IMR-90 (cell line): ENCODE data around the gene KAZN. TPM values are rescaled to one million over a fixed set of nuclear protein-coding genes. Genes with fewer than 3 reads are reported as not detected.

Source experiments
- ATAC-seq: fragments of 200-7000 bp; cut with Tn5 transposase; 2 replicates; pipeline ENCODE4 v1.9.1; 2020; ENCODE audit warnings: low read depth, mild to moderate bottlenecking, moderate library complexity
- BruUV-seq: library from RNA; stranded (reverse); fragments of 400-500 nt; replicated peaks from 2 replicates; lab custom pipeline; 2021; lab: Mats Ljungman, UMichigan
- CTCF ChIA-PET: fragments of 300-600 bp; formaldehyde crosslinking; extraction: SDS; loops from one replicate; lab custom pipeline; 2021; ENCODE audit warnings: antibody characterized with exemption; lab: Yijun Ruan, JAX
- POLR2A ChIA-PET: fragments of 300-600 bp; sonication (Branson Sonifier 250); formaldehyde crosslinking; loops from one replicate; lab custom pipeline; 2022; ENCODE audit warnings: antibody characterized with exemption; ENCODE audit not compliant: unreplicated experiment; lab: Charles Lee
- DNase-seq: peaks from one replicate; pipeline ENCODE4 v3.0.0; 2013
- H2AFZ ChIP-seq: replicated peaks from 2 replicates; pipeline ENCODE3; 2013; ENCODE audit warnings: low read length, mild to moderate bottlenecking; ENCODE audit not compliant: poor library complexity
- H2AK5ac ChIP-seq: 2 replicates; pipeline ENCODE4 v1.6.1; 2013; ENCODE audit warnings: low read depth, low read length, inconsistent platforms
- H2AK9ac ChIP-seq: replicated peaks from 2 replicates; pipeline ENCODE3; 2013; ENCODE audit warnings: mild to moderate bottlenecking, low read depth, low read length, moderate library complexity; ENCODE audit not compliant: poor library complexity
- H2BK120ac ChIP-seq: 2 replicates; pipeline ENCODE4 v1.6.1; 2013; ENCODE audit warnings: low read depth, low read length, inconsistent platforms
- H2BK15ac ChIP-seq: 3 replicates; pipeline ENCODE4 v1.6.1; 2013; ENCODE audit warnings: low read depth, low read length, inconsistent platforms
- H2BK20ac ChIP-seq: 2 replicates; pipeline ENCODE4 v1.6.1; 2013; ENCODE audit warnings: low read depth, mild to moderate bottlenecking, inconsistent platforms, low read length, moderate library complexity
- H2BK5ac ChIP-seq: 2 replicates; pipeline ENCODE4 v1.6.1; 2013; ENCODE audit warnings: mild to moderate bottlenecking, low read depth, low read length, inconsistent platforms; ENCODE audit not compliant: poor library complexity, severe bottlenecking
- H3K14ac ChIP-seq: replicated peaks from 2 replicates; pipeline ENCODE4 v1.6.1; 2013; ENCODE audit warnings: low read depth, low read length, inconsistent platforms
- H3K18ac ChIP-seq: 2 replicates; pipeline ENCODE4 v1.6.1; 2013; ENCODE audit warnings: low read depth, low read length, control low read depth
- H3K23ac ChIP-seq: 2 replicates; pipeline ENCODE4 v1.6.1; 2013; ENCODE audit warnings: low read depth, low read length, inconsistent platforms
- H3K27ac ChIP-seq: 2 replicates; pipeline ENCODE4 v1.5.1; 2013; ENCODE audit warnings: mild to moderate bottlenecking, control low read depth, low read length; ENCODE audit not compliant: insufficient read depth
- H3K27me3 ChIP-seq: 2 replicates; pipeline ENCODE4 v1.6.1; 2013; ENCODE audit warnings: low read length; ENCODE audit not compliant: control insufficient read depth, insufficient read depth
- H3K36me3 ChIP-seq: 2 replicates; pipeline ENCODE4 v1.6.1; 2013; ENCODE audit warnings: low read length, mixed read lengths; ENCODE audit not compliant: control insufficient read depth, insufficient read depth
- H3K4ac ChIP-seq: 2 replicates; pipeline ENCODE4 v1.6.1; 2013; ENCODE audit warnings: low read depth, low read length, inconsistent platforms
- H3K4me1 ChIP-seq: 2 replicates; pipeline ENCODE4 v1.6.1; 2013; ENCODE audit warnings: low read length, mixed read lengths; ENCODE audit not compliant: control insufficient read depth, insufficient read depth
- H3K4me2 ChIP-seq: 2 replicates; pipeline ENCODE4 v1.6.1; 2013; ENCODE audit warnings: low read depth, mild to moderate bottlenecking, control low read depth, low read length, moderate library complexity
- H3K4me3 ChIP-seq: 2 replicates; pipeline ENCODE4 v1.5.1; 2013; ENCODE audit warnings: low read depth, mild to moderate bottlenecking, control low read depth, low read length, moderate library complexity; ENCODE audit not compliant: insufficient read depth
- H3K56ac ChIP-seq: 2 replicates; pipeline ENCODE4 v1.6.1; 2013; ENCODE audit warnings: low read length, inconsistent platforms; ENCODE audit not compliant: insufficient read depth; ENCODE audit errors: extremely low read depth
- H3K79me1 ChIP-seq, 2 experiments: 2 replicates each; pipeline ENCODE4 v1.6.1; 2013; ENCODE audit warnings: low read length in 2 of 2, inconsistent platforms in 1 of 2, low read depth in 1 of 2
- H3K9ac ChIP-seq: 2 replicates; pipeline ENCODE4 v1.6.1; 2013; ENCODE audit warnings: low read depth, low read length, control low read depth
- H3K9me1 ChIP-seq: 2 replicates; pipeline ENCODE4 v1.6.1; 2013; ENCODE audit warnings: low read length, inconsistent platforms; ENCODE audit not compliant: insufficient read depth
- H3K9me3 ChIP-seq: 2 replicates; pipeline ENCODE4 v1.6.1; 2013; ENCODE audit warnings: low read length; ENCODE audit not compliant: control insufficient read depth, insufficient read depth
- H4K20me1 ChIP-seq: 2 replicates; pipeline ENCODE4 v1.6.1; 2013; ENCODE audit warnings: low read length, inconsistent platforms; ENCODE audit not compliant: insufficient read depth
- H4K5ac ChIP-seq: 2 replicates; pipeline ENCODE4 v1.6.1; 2013; ENCODE audit warnings: mild to moderate bottlenecking, low read depth, low read length, control low read depth
- H4K8ac ChIP-seq, 2 experiments: 2 replicates each; pipeline ENCODE4 v1.6.1; 2013; ENCODE audit warnings: low read depth in 2 of 2, low read length in 2 of 2, control low read depth in 1 of 2, inconsistent platforms in 1 of 2
- H4K91ac ChIP-seq: 2 replicates; pipeline ENCODE4 v1.6.1; 2013; ENCODE audit warnings: low read depth, low read length, inconsistent platforms; ENCODE audit not compliant: insufficient read depth
- CEBPB ChIP-seq: IDR thresholded peaks from 2 replicates; pipeline ENCODE4 v1.6.1; 2012; ENCODE audit warnings: low read depth, low read length, improper control_type of control experiment
- CTCF ChIP-seq: conservative IDR thresholded peaks from 2 replicates; pipeline ENCODE4 v1.5.1; 2012; ENCODE audit warnings: mild to moderate bottlenecking, low read depth, low read length, improper control_type of control experiment
- FOS ChIP-seq: fragments of 150-350 bp; IDR thresholded peaks from 2 replicates; pipeline ENCODE4 v1.6.1; 2016; ENCODE audit warnings: low read depth, low read length
- MAFK ChIP-seq: IDR thresholded peaks from 2 replicates; pipeline ENCODE4 v1.6.1; 2012; ENCODE audit warnings: low read depth, low read length, improper control_type of control experiment
- MAZ ChIP-seq: IDR thresholded peaks from 2 replicates; pipeline ENCODE4 v1.6.1; 2012; ENCODE audit warnings: low read depth, mild to moderate bottlenecking, low read length, improper control_type of control experiment, moderate library complexity, borderline replicate concordance
- NFE2L2 ChIP-seq: fragments of 150-350 bp; IDR thresholded peaks from 2 replicates; pipeline ENCODE4 v1.6.1; 2016; ENCODE audit warnings: low read depth, mild to moderate bottlenecking, low read length
- POLR2A ChIP-seq: IDR thresholded peaks from 2 replicates; pipeline ENCODE4 v1.6.1; 2012; ENCODE audit warnings: mild to moderate bottlenecking, low read depth, low read length
- RAD21 ChIP-seq: IDR thresholded peaks from 2 replicates; pipeline ENCODE4 v1.6.1; 2012; ENCODE audit warnings: low read length, improper control_type of control experiment
- RCOR1 ChIP-seq: IDR thresholded peaks from 2 replicates; pipeline ENCODE4 v1.6.1; 2012; ENCODE audit warnings: mild to moderate bottlenecking, low read length, improper control_type of control experiment; ENCODE audit not compliant: insufficient replicate concordance
- SMC3 ChIP-seq: fragments of 150-350 bp; IDR thresholded peaks from 2 replicates; pipeline ENCODE4 v1.6.1; 2016; ENCODE audit warnings: low read depth, mild to moderate bottlenecking, antibody characterized with exemption, low read length, moderate library complexity
- USF2 ChIP-seq: fragments of 150-350 bp; IDR thresholded peaks from 2 replicates; pipeline ENCODE4 v1.6.1; 2017; ENCODE audit warnings: mild to moderate bottlenecking, antibody characterized with exemption, low read length, low read depth
- WGBS, 2 experiments: methylation state at CpG; one replicate each; pipeline versions ENCODE4 v1.1.5 to v1.1.7; 2013; ENCODE audit warnings: missing lambda C conversion rate in 2 of 2; ENCODE audit not compliant: insufficient read length in 1 of 2; ENCODE audit errors: extremely low coverage in 2 of 2; 5-methylcytosine and 5-hydroxymethylcytosine counted together
- dilution Hi-C: fragments of 300-500 bp; cut with HindIII; formaldehyde crosslinking; loops from one replicate; pipeline ENCODE4 v1.14.3; 2018; ENCODE audit warnings: low sequenced_read_pairs; ENCODE audit not compliant: unreplicated experiment
- in situ Hi-C: fragments of 300-500 bp; cut with MboI; formaldehyde crosslinking; loops from 3 replicates; pipeline ENCODE4 v1.14.3; 2019; ENCODE audit warnings: low sequenced_read_pairs, inconsistent platforms, mixed read lengths
- intact Hi-C: fragments of 100-400 bp; cut with micrococcal nuclease; formaldehyde crosslinking; loops from 2 replicates; pipeline ENCODE4 v1.10.0; 2022
- polyA plus RNA-seq, 3 experiments: library from polyadenylated mRNA; depleted of rRNA; stranded (reverse); fragments of >200 nt; gene quantifications; 2 replicates each; pipeline ENCODE4 v1.2.3, GENCODE V29; 2012; ENCODE audit warnings: low replicate concordance in 1 of 3
- total RNA-seq: library from RNA; depleted of rRNA; stranded (reverse); fragments of >200 nt; gene quantifications from 2 replicates; pipeline ENCODE4 v1.2.3, GENCODE V29; 2012

Gene KAZN
- total and polyA plus RNA-seq, 2 of the 4 experiments (the other 2 are of a cell fraction): 5.2 to 10.5 TPM

GRCh38 chr1:14958249-14959058 is 360.0 kb downstream of the KAZN start:
- H2BK15ac ChIP-seq: no peak overlapping the region
- peaks cover 20% of the 10 kb centered on the region for H3K9me1 ChIP-seq
- H3K9ac ChIP-seq: no peak overlapping the region
- H2AK5ac ChIP-seq: no peak overlapping the region
- peaks cover 25% of the 10 kb centered on the region for H4K20me1 ChIP-seq
- no peak overlapping the region for H3K14ac ChIP-seq
- H2BK5ac ChIP-seq: no peak overlapping the region
- H3K36me3 ChIP-seq: peaks cover 35% of the 10 kb centered on the region
- in situ Hi-C loops (no loop called here), intact Hi-C loops (no loop called here), dilution Hi-C loops (no loop called here)
- H2AK9ac ChIP-seq: no peak overlapping the region
- H4K5ac ChIP-seq: no peak overlapping the region
- no peak overlapping the region for H3K4me3 ChIP-seq
- H3K27ac ChIP-seq: no peak overlapping the region
- ATAC-seq (no peak), DNase-seq (no peak)
- 0 out of 2 replicates have a peak overlapping the region, but pooled peaks have one; percentile 14 for H3K4ac ChIP-seq
- H3K18ac ChIP-seq: no peak overlapping the region
- H4K8ac ChIP-seq: no peak overlapping the region
- H3K4me1 ChIP-seq: peaks cover 9% of the 10 kb centered on the region
- peaks cover 4% of the 10 kb centered on the region for H3K9me3 ChIP-seq
- H2BK120ac ChIP-seq: no peak overlapping the region
- ChIA-PET POLR2A (no interaction called here), CTCF (no interaction called here)
- no peak overlapping the region for H4K91ac ChIP-seq
- TF ChIP-seq SMC3 (no peak), RCOR1 (no peak), CTCF (no peak), MAZ (no peak), NFE2L2 (no peak), FOS (no peak), POLR2A (no peak), USF2 (no peak), RAD21 (no peak), CEBPB (no peak), MAFK (no peak)
- H3K27me3 ChIP-seq: no peaks in the 10 kb centered on the region
- H3K56ac ChIP-seq: no peak overlapping the region
- peak overlapping the region; percentile 23 for H2AFZ ChIP-seq
- H3K79me1 ChIP-seq: peaks cover 24 to 89% of the 10 kb centered on the region in 2 experiments
- H3K4me2 ChIP-seq: no peak overlapping the region
- 87% methylated on average over 12 of the region's 19 CpGs; no CpG with 5 or more reads in 1 of the 2 experiments for WGBS, 2 experiments
- no peak overlapping the region for H3K23ac ChIP-seq
- no TSS peak for BruUV-seq
- H2BK20ac ChIP-seq: no peak overlapping the region
